ENCODE measurements around the gene LIPT1. TPM values are rescaled to one million over a fixed set of nuclear protein-coding genes. Genes with fewer than 3 reads are reported as not detected.

Gene LIPT1
- 10.3 and 11.6 TPM in 2 replicates for total RNA-seq (2021)
- Bru-seq, nascent RNA = percentile 76 among the genes with signal in this experiment
- percentile 89 among the genes with signal in this experiment for BruChase-seq, experiment 1, labeled RNA remaining after a 2-hour chase
- percentile 71 among the genes with signal in this experiment for BruChase-seq, experiment 2, labeled RNA remaining after a 6-hour chase
- long read RNA-seq, partial matches to known transcripts = 2 of 14 reads
- long read RNA-seq, other reads (novel, unspliced or antisense) = 3 of 14 reads

DNA sequence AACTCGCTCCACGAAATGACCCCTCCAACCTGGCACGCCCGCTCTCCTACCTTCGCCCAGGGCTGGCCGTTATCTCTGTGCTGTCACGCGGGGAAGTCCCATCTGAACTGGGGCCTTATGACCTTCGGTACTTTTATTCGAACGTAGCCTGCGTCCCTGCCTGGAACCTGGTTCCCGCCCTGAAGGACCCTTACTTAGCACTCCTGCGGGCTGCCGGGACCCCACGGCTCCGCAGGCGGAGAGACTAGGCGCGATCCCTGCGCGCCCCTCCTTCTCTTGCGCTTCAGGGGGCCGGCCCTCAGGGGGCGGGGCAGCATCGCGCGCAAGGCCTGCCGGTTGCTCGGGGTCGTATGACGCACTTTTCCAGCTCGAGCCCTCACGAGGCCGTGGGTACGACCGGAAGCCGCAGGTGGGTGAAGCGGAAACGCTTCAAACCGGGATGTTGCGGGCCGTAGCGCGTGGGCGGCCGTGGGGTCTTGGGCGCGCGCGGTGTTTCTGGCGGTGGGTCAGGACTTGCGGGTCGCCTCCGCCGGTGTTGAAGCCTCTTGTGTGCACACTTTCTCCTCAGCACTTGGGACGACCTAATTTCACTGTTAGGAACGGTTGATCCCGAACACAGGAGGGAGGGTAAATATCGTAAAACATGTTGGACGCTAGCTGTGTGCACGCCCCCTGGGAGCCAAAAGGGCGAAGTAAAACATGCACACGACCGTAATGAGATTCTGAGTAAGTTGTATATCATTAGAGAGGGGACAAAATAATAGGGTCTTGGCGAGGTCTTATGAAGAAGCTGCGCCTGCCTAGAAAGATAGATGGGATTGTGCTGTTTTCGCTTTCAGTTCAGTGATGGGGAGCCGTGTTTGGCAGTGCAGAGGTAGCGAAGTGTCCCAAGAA, at the start of gene LIPT1, which contains the start of gene TSGA10:
Gene LIPT1 (plus strand): TSS at position 325 of the 894 bp plus-strand sequence. CDS start 6,991 bp downstream, outside the sequence.
Gene TSGA10 (minus strand): TSS at position 300 of the 894 bp plus-strand sequence. CDS start 45,503 bp downstream, outside the sequence.
- Histone ChIP-seq H3K4me3 (peak within 1 kb of the TSS; percentile 68), H3K27me3 (ENCODE audit: insufficient read depth, low read depth) (no peaks in the 10 kb centered on the region), H3K4me2 (peak within 1 kb of the TSS; percentile 86), H3K4me1 (replicated peaks; ENCODE audit: insufficient read depth) (peaks cover 18% of the 10 kb centered on the region), H3K9me2 (ENCODE audit: insufficient read depth) (no peaks in the 10 kb centered on the region), H3K9me3 (ENCODE audit: insufficient read depth, low read depth) (no peaks in the 10 kb centered on the region), H3K79me2 (ENCODE audit: low read depth) (peaks cover 17% of the 10 kb centered on the region), H3F3A (ENCODE audit: insufficient read depth, low read depth) (peaks cover 16% of the 10 kb centered on the region), H2AFZ (peak within 1 kb of the TSS; percentile 95), H4K20me1 (ENCODE audit: insufficient read depth) (no peaks in the 10 kb centered on the region), H3K36me3 (ENCODE audit: low read depth) (peaks cover 11% of the 10 kb centered on the region), H3K27ac (peak within 1 kb of the TSS; percentile 77)
- DNase-seq = peak; percentile 81 to 89
- POLR2A ChIA-PET (ENCODE audit: unreplicated experiment) = interaction anchor here (0.6 to 1.0 kb wide), 4 partner anchors 14 to 1464 kb away, joined by 3 to 6 read pairs (median 5); partner anchors contain the start of genes C2orf15, EIF5B and TXNDC9
- no peak for TF ChIP-seq EZH2 (IDR thresholded peaks at IDR 0.05; ENCODE audit: low read depth)
- TF ChIP-seq, protein P1, sequence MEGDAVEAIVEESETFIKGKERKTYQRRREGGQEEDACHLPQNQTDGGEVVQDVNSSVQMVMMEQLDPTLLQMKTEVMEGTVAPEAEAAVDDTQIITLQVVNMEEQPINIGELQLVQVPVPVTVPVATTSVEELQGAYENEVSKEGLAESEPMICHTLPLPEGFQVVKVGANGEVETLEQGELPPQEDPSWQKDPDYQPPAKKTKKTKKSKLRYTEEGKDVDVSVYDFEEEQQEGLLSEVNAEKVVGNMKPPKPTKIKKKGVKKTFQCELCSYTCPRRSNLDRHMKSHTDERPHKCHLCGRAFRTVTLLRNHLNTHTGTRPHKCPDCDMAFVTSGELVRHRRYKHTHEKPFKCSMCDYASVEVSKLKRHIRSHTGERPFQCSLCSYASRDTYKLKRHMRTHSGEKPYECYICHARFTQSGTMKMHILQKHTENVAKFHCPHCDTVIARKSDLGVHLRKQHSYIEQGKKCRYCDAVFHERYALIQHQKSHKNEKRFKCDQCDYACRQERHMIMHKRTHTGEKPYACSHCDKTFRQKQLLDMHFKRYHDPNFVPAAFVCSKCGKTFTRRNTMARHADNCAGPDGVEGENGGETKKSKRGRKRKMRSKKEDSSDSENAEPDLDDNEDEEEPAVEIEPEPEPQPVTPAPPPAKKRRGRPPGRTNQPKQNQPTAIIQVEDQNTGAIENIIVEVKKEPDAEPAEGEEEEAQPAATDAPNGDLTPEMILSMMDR (conservative IDR thresholded peaks at IDR 0.05) = peak; percentile 50
- intact Hi-C loops (cut with micrococcal nuclease; ENCODE audit: unreplicated experiment) = loop anchor here (1.0 kb wide), 3 partner anchors 14 to 181 kb away; partner anchors contain the start of genes C2orf15, MITD1, MRPL30 and TXNDC9
- TSS peak; percentile 80 for BruUV-seq (replicated peaks)
- CTCF ChIA-PET = no interaction called here

DNA sequence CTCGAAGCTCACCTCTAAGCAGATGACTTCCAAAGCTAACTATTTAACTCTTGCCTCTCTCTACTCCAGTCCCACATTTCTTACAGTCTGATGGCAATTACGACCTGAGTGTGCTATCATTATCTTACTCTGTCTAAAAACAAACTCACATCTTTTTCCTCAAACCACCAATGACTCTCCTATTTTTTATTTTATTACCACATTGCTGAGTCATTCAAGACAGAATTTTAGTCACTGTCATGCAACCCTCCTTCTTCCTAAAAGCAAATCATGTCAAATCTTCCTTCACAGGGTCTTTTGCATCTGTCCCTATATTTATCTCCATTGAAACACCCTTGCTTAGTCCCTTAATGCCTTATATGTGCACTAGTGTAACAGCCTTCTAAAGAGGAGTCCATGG, 47.9 kb upstream of the LIPT1 start:
- Histone ChIP-seq H4K20me1 (ENCODE audit: insufficient read depth) (no peaks in the 10 kb centered on the region), H3K27ac (no peak overlapping the region), H3K4me2 (no peak overlapping the region), H3K27me3 (ENCODE audit: insufficient read depth, low read depth) (no peaks in the 10 kb centered on the region), H3K4me3 (no peak overlapping the region), H3K36me3 (ENCODE audit: low read depth) (no peaks in the 10 kb centered on the region), H3K9me2 (ENCODE audit: insufficient read depth) (no peaks in the 10 kb centered on the region), H3K9me3 (ENCODE audit: insufficient read depth, low read depth) (no peaks in the 10 kb centered on the region), H3K79me2 (ENCODE audit: low read depth) (no peaks in the 10 kb centered on the region), H3K4me1 (replicated peaks; ENCODE audit: insufficient read depth) (no peaks in the 10 kb centered on the region), H2AFZ (peak overlapping the region; percentile 11; the same call in 1 of the 2 replicates), H3F3A (ENCODE audit: insufficient read depth, low read depth) (no peaks in the 10 kb centered on the region)
- intact Hi-C loops (cut with micrococcal nuclease; ENCODE audit: unreplicated experiment) = no loop called here
- no peak for DNase-seq
- ChIA-PET CTCF (no interaction called here), POLR2A (ENCODE audit: unreplicated experiment) (no interaction called here)
- BruUV-seq (replicated peaks) = no TSS peak
- no peak for TF ChIP-seq EZH2 (IDR thresholded peaks at IDR 0.05; ENCODE audit: low read depth)
- TF ChIP-seq, protein P1 (conservative IDR thresholded peaks at IDR 0.05) = no peak

DNA sequence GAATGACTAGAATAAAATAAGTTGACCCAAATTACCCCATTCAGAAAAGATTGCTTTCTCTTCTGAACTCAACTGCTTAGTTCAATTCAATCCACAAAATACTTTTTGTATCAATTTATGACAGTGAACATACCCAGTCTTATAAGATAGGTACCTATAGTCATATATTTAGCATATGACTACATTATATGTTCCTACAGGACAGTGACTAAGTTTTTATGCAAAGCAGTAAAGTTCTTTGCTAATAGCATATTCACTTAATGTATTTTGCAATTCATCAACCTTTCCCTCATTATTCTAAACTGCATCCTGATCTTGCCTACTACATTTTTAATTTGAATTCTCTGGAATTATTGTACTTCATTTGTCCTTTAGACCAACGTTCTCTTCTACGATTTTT, 43.5 kb upstream of the LIPT1 start:
- Histone ChIP-seq H3K4me1 (replicated peaks; ENCODE audit: insufficient read depth) (no peaks in the 10 kb centered on the region), H3K36me3 (ENCODE audit: low read depth) (no peaks in the 10 kb centered on the region), H3K9me2 (ENCODE audit: insufficient read depth) (no peaks in the 10 kb centered on the region; the same call in 1 of the 2 replicates), H3K9me3 (ENCODE audit: insufficient read depth, low read depth) (no peaks in the 10 kb centered on the region), H3K27ac (no peak overlapping the region), H3K79me2 (ENCODE audit: low read depth) (no peaks in the 10 kb centered on the region), H3K4me3 (no peak overlapping the region), H3K27me3 (ENCODE audit: insufficient read depth, low read depth) (no peaks in the 10 kb centered on the region), H2AFZ (no peak overlapping the region), H3F3A (ENCODE audit: insufficient read depth, low read depth) (no peaks in the 10 kb centered on the region), H3K4me2 (no peak overlapping the region), H4K20me1 (ENCODE audit: insufficient read depth) (no peaks in the 10 kb centered on the region)
- no TSS peak for BruUV-seq (replicated peaks)
- no peak for DNase-seq
- POLR2A ChIA-PET (ENCODE audit: unreplicated experiment) = no interaction called here
- intact Hi-C loops (cut with micrococcal nuclease; ENCODE audit: unreplicated experiment) = no loop called here
- CTCF ChIA-PET = no interaction called here
- TF ChIP-seq, protein P1 (conservative IDR thresholded peaks at IDR 0.05) = no peak
- TF ChIP-seq EZH2 (IDR thresholded peaks at IDR 0.05; ENCODE audit: low read depth) = no peak

Data from PC-9 (cell line).